SK-N-MC (cell line): Measurements from ENCODE around the gene LAMA5.

Experiments
- DNase-seq: peaks from one replicate; pipeline ENCODE4 v3.0.0-alpha.2; 2011; ENCODE audit warnings: low read depth, low spot score
- H3K27ac ChIP-seq: fragments of 200-600 bp; sonication (generic); 2 replicates; pipeline ENCODE4 v1.5.1; 2016; ENCODE audit warnings: mixed run types
- H3K36me3 ChIP-seq: fragments of 200-600 bp; sonication (generic); 2 replicates; pipeline ENCODE4 v1.6.1; 2017; ENCODE audit warnings: antibody characterized with exemption, low read length, mixed read lengths; ENCODE audit not compliant: insufficient read depth
- H3K4me3 ChIP-seq: fragments of 200-600 bp; sonication (generic); 2 replicates; pipeline ENCODE4 v1.5.1; 2016
- H3K9ac ChIP-seq: fragments of 200-600 bp; sonication (generic); 2 replicates; pipeline ENCODE4 v1.8.0; 2017; ENCODE audit warnings: mixed run types, mixed read lengths; ENCODE audit not compliant: insufficient read length
- H3K9me3 ChIP-seq: fragments of 200-600 bp; sonication (generic); 2 replicates; pipeline ENCODE4 v1.6.1; 2017; ENCODE audit warnings: low read depth, mild to moderate bottlenecking, antibody characterized with exemption, low read length, moderate library complexity, mixed read lengths
- EZH2 ChIP-seq: fragments of 200-600 bp; sonication (generic); IDR thresholded peaks from one replicate; pipeline ENCODE4 v1.6.1; 2017; ENCODE audit warnings: antibody characterized with exemption
- FOXP2 ChIP-seq: optimal IDR thresholded peaks from 2 replicates; pipeline ENCODE3; 2011; ENCODE audit warnings: mild to moderate bottlenecking, moderate library complexity; ENCODE audit not compliant: insufficient read depth; ENCODE audit errors: extremely low read length, control extremely low read depth
- POLR2AphosphoS5 ChIP-seq: IDR thresholded peaks from 2 replicates; pipeline ENCODE4 v1.6.1; 2012; ENCODE audit warnings: mild to moderate bottlenecking, low read depth, low read length, borderline replicate concordance

Gene LAMA5

DNA sequence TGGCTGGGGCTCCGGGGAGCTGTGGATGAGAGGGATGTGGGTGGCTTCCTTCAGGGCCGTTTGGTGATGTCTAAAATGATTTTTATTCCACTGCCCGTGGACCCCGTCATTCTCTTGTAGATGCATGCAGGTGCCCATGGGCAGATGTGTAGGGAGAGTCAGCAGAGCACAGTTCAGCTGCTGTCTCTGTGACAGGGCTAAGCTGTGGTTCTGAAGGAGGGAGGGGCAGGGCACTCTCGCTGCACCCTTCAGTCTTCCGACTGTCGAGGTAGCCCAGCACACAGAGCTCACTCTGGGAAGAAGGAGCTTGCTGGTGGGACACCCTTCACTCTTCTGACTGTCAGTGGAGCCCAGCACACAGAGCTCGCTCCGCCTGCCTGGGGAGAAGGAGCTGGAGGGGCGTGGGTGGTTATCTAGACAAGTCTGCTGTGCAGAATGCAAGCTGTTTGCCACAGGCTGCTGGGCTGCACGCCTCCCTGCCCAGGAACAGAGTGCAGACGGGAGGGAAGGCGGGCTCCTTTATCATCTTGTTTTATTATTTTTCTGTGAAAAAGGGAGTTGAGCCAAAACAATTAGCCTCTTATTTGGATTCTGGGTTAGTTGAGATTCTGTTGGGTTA, 92.7 kb downstream of the LAMA5 start:
- H3K27ac ChIP-seq = no peak overlapping the region
- no peak overlapping the region for H3K9ac ChIP-seq
- H3K36me3 ChIP-seq = no peaks in the 10 kb centered on the region; the same call in 1 of the 2 replicates
- no peak for DNase-seq
- TF ChIP-seq EZH2 = no peak
- H3K4me3 ChIP-seq = no peak overlapping the region
- no peaks in the 10 kb centered on the region for H3K9me3 ChIP-seq

DNA sequence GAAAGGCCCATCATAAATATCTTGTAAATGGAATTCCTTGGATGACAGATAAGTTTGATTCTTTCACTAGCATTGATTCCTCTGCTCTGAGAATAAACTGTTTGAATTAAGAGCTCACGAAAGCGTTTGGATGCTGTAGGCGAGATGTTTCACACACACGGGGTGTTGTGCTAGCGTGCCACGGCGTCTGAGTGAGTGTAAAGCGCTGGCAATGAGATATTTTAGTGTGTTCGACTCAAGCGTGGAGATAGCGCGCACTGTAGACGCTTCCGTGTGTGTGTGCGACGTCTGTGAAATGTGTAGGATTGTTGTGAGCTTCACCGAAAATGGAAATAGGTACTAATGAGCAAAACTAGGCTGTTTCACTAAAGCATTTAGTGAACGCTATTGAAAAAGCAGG, 93.7 kb downstream of the LAMA5 start:
- no peak for TF ChIP-seq FOXP2
- no peak for TF ChIP-seq POLR2AphosphoS5
- no peak overlapping the region for H3K9ac ChIP-seq
- H3K27ac ChIP-seq = no peak overlapping the region
- H3K4me3 ChIP-seq = no peak overlapping the region
- no peaks in the 10 kb centered on the region for H3K36me3 ChIP-seq
- no peaks in the 10 kb centered on the region for H3K9me3 ChIP-seq
- no peak for DNase-seq

DNA sequence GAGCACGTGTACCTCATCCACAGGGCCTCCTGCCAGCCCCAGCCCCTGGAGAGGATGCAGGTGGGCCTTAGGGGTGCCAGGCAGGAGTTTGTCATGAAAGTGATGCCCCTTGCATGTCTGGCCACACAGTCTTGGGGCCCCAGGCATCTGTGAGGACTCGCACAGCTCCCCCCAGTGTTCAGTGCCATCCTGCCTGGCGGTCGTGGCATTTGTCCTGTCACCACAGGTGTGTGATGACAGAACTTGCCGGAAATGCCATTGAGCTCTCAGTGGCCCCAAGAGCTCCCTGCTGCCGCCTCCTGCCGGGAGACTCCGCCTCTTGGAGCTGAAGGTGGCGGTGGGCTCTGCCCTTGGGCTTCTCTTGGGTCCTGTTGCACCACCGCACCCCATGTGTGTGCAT, 94.9 kb downstream of the LAMA5 start:
- H3K9me3 ChIP-seq = no peaks in the 10 kb centered on the region
- no peak overlapping the region for H3K27ac ChIP-seq
- TF ChIP-seq POLR2AphosphoS5 = no peak
- no peak for TF ChIP-seq FOXP2
- TF ChIP-seq EZH2 = no peak
- H3K4me3 ChIP-seq = no peak overlapping the region
- no peaks in the 10 kb centered on the region for H3K36me3 ChIP-seq
- H3K9ac ChIP-seq = no peak overlapping the region
- DNase-seq = no peak

DNA sequence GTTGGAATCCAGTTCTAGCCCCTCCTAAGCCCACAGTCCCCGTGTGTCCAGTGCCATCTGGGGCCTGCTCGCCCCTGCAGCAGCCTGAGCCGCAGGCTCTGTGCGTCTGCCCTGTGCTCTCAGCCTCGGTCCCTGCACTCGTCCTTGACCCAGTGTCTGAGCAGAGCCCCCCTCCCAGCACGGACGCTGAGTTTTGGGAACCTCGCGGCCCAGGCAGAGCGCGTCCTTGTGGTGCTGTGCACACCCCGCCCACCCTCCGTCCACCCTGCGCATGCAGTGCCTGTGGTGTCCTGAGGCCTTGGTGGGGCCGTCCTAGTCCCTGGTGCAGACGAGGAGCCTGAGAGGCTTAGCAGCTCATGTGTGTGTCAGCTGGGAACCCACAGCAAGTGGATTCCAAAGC, 97.2 kb downstream of the LAMA5 start:
- no peak overlapping the region for H3K9ac ChIP-seq
- no peak overlapping the region for H3K4me3 ChIP-seq
- H3K9me3 ChIP-seq = no peaks in the 10 kb centered on the region
- TF ChIP-seq POLR2AphosphoS5 = no peak
- no peak for TF ChIP-seq FOXP2
- no peak for TF ChIP-seq EZH2
- no peak overlapping the region for H3K27ac ChIP-seq
- H3K36me3 ChIP-seq = peaks cover 3% of the 10 kb centered on the region; the same call in 1 of the 2 replicates
- DNase-seq = no peak

DNA sequence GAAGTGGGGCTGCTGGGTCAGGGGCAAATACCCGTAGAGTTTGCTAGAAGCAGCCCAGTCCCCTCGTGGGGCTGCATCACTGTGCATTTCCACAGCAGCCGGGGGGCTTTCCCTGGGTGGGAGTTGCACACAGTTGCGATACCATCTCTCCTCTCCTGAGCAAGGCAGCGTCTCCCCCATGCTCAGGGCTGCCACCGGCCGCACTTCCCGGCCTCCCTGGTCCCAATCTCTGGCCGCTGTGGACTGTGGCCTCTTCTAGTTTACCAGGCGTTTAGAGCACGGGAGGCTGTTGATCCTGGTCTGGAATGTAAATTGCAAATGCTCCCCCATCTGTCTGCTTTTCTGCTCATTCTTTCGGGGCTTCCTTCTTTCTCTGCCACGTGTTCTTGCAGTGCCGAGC, 97.7 kb downstream of the LAMA5 start:
- TF ChIP-seq EZH2 (no peak), POLR2AphosphoS5 (no peak), FOXP2 (no peak)
- Histone ChIP-seq H3K27ac (no peak overlapping the region), H3K36me3 (peaks cover 3% of the 10 kb centered on the region; the same call in 1 of the 2 replicates), H3K4me3 (no peak overlapping the region), H3K9me3 (no peaks in the 10 kb centered on the region), H3K9ac (no peak overlapping the region)
- DNase-seq = no peak

DNA sequence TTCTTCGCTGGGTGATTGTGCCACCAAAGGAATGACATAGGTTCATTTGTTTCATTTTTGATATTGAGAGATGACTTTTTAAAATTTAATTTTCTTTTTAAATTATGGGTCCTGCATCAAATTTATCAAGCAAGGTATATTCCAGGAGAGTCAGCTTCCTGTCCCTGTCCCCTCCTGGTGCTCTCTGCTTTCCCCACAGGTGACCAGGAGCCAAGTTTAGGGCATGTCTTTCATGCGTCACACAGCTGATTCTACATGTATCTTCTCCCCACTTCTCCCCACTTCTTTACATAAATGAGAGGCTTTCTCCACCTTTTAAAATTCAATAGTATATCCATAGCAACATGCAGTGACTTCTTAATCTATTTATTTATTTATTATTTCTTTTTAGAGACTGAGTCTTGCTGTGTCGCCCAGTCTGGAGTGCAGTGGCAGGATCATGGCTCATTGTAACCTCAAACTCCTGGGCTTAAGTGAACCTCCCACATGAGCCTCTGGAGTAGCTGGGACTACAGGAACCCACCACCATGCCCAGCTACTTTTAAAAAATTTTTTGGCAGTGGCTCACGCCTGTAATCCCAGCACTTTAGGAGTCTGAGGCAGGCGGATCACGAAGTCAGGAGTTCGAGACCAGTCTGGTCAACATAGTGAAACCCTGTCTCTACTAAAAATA, 98.7 kb downstream of the LAMA5 start:
- TF ChIP-seq POLR2AphosphoS5 (no peak), FOXP2 (no peak), EZH2 (no peak)
- H3K36me3 ChIP-seq = peaks cover 3% of the 10 kb centered on the region; the same call in 1 of the 2 replicates
- no peak overlapping the region for H3K9ac ChIP-seq
- no peak overlapping the region for H3K27ac ChIP-seq
- H3K9me3 ChIP-seq = no peaks in the 10 kb centered on the region
- DNase-seq = no peak
- no peak overlapping the region for H3K4me3 ChIP-seq

DNA sequence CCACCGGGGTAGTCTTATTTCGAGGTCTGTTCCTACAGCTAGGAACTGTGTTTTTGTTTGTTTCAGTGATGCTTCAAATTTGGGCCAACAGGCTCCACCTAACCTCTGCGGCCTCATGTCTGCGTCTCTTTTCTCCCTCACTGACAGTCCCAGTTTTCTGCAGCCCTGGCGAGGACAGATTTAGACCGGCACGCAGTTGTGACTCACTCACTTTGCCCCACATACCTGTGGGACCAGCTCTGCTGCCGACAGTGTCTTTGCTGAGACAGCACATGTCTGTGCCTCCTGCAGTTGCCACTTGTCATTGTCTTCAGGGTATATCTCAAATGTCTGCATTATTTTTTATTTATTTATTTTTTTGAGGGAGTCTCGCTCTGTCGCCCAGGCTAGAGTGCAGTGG, 99.6 kb downstream of the LAMA5 start:
- no peak for DNase-seq
- H3K36me3 ChIP-seq = peaks cover 3% of the 10 kb centered on the region; the same call in 1 of the 2 replicates
- H3K27ac ChIP-seq = no peak overlapping the region
- no peak overlapping the region for H3K9ac ChIP-seq
- H3K9me3 ChIP-seq = no peaks in the 10 kb centered on the region
- H3K4me3 ChIP-seq = no peak overlapping the region
- TF ChIP-seq POLR2AphosphoS5 (no peak), EZH2 (no peak), FOXP2 (no peak)

DNA sequence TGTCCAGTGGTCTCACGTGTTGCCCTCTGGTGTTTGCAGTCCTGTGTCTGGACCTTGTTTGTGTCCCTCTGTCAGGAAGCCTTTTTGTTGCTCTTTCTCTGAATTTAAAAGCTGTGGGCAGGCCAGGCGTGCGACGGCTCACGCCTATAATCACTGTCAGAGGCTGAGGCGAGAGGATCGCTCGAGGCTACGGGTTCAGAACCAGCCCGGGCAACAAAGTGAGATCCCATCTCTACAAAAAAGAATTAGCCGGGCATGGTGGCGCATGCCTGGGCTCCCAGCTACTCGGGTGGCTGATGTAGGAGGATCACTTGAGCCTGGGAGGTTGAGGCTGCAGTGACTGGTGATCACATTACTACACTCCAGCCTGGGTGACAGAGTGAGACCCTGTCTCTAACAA, 100.3 kb downstream of the LAMA5 start:
- no peak for TF ChIP-seq EZH2
- no peak for TF ChIP-seq FOXP2
- TF ChIP-seq POLR2AphosphoS5 = no peak
- Histone ChIP-seq H3K9me3 (no peaks in the 10 kb centered on the region), H3K36me3 (peaks cover 3% of the 10 kb centered on the region; the same call in 1 of the 2 replicates), H3K27ac (no peak overlapping the region), H3K4me3 (no peak overlapping the region), H3K9ac (no peak overlapping the region)
- no peak for DNase-seq

DNA sequence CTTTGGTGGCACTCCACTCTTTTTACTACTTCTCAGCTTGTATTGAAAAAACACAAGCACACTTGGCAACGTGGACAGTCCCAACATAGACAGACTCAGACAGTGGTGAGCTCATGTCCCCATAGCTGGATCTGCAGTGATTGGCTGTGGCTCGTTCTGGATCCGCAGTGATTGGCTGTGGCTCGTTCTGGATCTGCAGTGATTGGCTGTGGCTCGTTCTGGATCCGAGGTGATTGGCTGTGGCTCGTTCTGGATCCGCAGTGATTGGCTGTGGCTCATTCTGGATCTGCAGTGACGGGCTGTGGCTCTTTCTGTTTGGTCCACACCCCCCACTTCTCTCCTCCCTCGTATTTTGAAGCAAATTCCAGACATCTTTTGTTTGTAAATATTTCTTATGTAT, 100.8 kb downstream of the LAMA5 start:
- DNase-seq = no peak
- Histone ChIP-seq H3K27ac (no peak overlapping the region), H3K9ac (no peak overlapping the region), H3K9me3 (no peaks in the 10 kb centered on the region), H3K4me3 (no peak overlapping the region), H3K36me3 (peaks cover 3% of the 10 kb centered on the region; the same call in 1 of the 2 replicates)
- no peak for TF ChIP-seq EZH2
- TF ChIP-seq POLR2AphosphoS5 = no peak
- TF ChIP-seq FOXP2 = no peak
